ENCODE data around the gene EFHB. TPM values are rescaled to one million over a fixed set of nuclear protein-coding genes. Genes with fewer than 3 reads are reported as not detected.

EFHB gene
- 0.54 TPM for polyA plus RNA-seq (2013, experiment 1 of 2)
- 0.82 TPM for polyA plus RNA-seq (2013, experiment 2 of 2)

- Histone ChIP-seq H3K4me2 (ENCODE audit: low read length, poor library complexity, severe bottlenecking) (no peak within 1 kb of the TSS), H3K9ac (ENCODE audit: low read length) (no peak within 1 kb of the TSS), H2BK120ac (ENCODE audit: low read depth, low read length) (no peak within 1 kb of the TSS), H3K79me1 (replicated peaks; ENCODE audit: low read length, poor library complexity, severe bottlenecking) (no peaks in the 10 kb centered on the region), H3K27ac (ENCODE audit: low read length, poor library complexity, severe bottlenecking) (no peak within 1 kb of the TSS), H3K23ac (ENCODE audit: low read length in 2 of 2) (no peak within 1 kb of the TSS), H3K14ac (ENCODE audit: low read length in 2 of 2) (no peak within 1 kb of the TSS), H2BK12ac (ENCODE audit: low read length in 2 of 2) (no peak within 1 kb of the TSS), H4K91ac (ENCODE audit: low read length) (no peak within 1 kb of the TSS), H2BK15ac (ENCODE audit: low read depth, poor library complexity, severe bottlenecking) (no peak within 1 kb of the TSS), H3K18ac (ENCODE audit: low read depth in 1 of 2, low read length in 2 of 2) (no peak within 1 kb of the TSS), H3K4me1 (ENCODE audit: control insufficient read depth, insufficient read depth, low read depth, low read length) (no peaks in the 10 kb centered on the region), H3K4ac (ENCODE audit: low read depth in 1 of 2, low read length in 2 of 2) (no peak within 1 kb of the TSS), H4K8ac (ENCODE audit: low read length) (no peak within 1 kb of the TSS), H2AFZ (ENCODE audit: low read depth, low read length) (no peak within 1 kb of the TSS), H3K27me3 (ENCODE audit: control insufficient read depth in 1 of 2, insufficient read depth in 1 of 2, low read length in 2 of 2) (peaks cover 0 to 15% of the 10 kb centered on the region in 2 experiments), H2BK5ac (ENCODE audit: low read depth, low read length, poor library complexity, severe bottlenecking) (no peak within 1 kb of the TSS), H3K4me3 (ENCODE audit: insufficient read depth in 1 of 2, low read depth in 1 of 2, low read length in 2 of 2) (no peak within 1 kb of the TSS), H3K9me3 (ENCODE audit: control insufficient read depth, low read length) (no peaks in the 10 kb centered on the region), H2AK5ac (ENCODE audit: low read length, severe bottlenecking) (no peak within 1 kb of the TSS), H3K36me3 (ENCODE audit: control insufficient read depth in 1 of 2, insufficient read depth in 2 of 2, low read depth in 1 of 2, low read length in 2 of 2) (no peaks in the 10 kb centered on the region)
- WGBS, result 22% methylated on average over 5 of the region's 5 CpGs
- peak; percentile 70 for DNase-seq
These were observed at the start of gene EFHB for GRCh38 chr3:19934098-19934566. TSS of gene EFHB (minus strand) at chr3:19934217. CDS start at chr3:19934018, 199 bp downstream.

- H3K23ac ChIP-seq (ENCODE audit: low read length in 2 of 2), result no peak overlapping the region
- no peak overlapping the region for H3K4me2 ChIP-seq (ENCODE audit: low read length, poor library complexity, severe bottlenecking)
- no peak overlapping the region for H2AK5ac ChIP-seq (ENCODE audit: low read length, severe bottlenecking)
- H2BK5ac ChIP-seq (ENCODE audit: low read depth, low read length, poor library complexity, severe bottlenecking), result no peak overlapping the region
- no peak overlapping the region for H3K14ac ChIP-seq (ENCODE audit: low read length in 2 of 2)
- DNase-seq, result no peak
- no peak overlapping the region for H3K27ac ChIP-seq (ENCODE audit: low read length, poor library complexity, severe bottlenecking)
- H3K9ac ChIP-seq (ENCODE audit: low read length), result no peak overlapping the region
- H3K4me1 ChIP-seq (ENCODE audit: control insufficient read depth, insufficient read depth, low read depth, low read length), result no peaks in the 10 kb centered on the region
- H3K9me3 ChIP-seq (ENCODE audit: control insufficient read depth, low read length), result no peaks in the 10 kb centered on the region
- no peak overlapping the region for H3K4me3 ChIP-seq (ENCODE audit: insufficient read depth in 1 of 2, low read depth in 1 of 2, low read length in 2 of 2)
- H3K18ac ChIP-seq (ENCODE audit: low read depth in 1 of 2, low read length in 2 of 2), result no peak overlapping the region
- H4K8ac ChIP-seq (ENCODE audit: low read length), result no peak overlapping the region
- peaks cover 10 to 50% of the 10 kb centered on the region in 2 experiments for H3K36me3 ChIP-seq (ENCODE audit: control insufficient read depth in 1 of 2, insufficient read depth in 2 of 2, low read depth in 1 of 2, low read length in 2 of 2)
- no peak overlapping the region for H4K91ac ChIP-seq (ENCODE audit: low read length)
- no peak overlapping the region for H2AFZ ChIP-seq (ENCODE audit: low read depth, low read length)
- H3K79me1 ChIP-seq (replicated peaks; ENCODE audit: low read length, poor library complexity, severe bottlenecking), result peaks cover 7% of the 10 kb centered on the region
- no peaks in the 10 kb centered on the region for H3K27me3 ChIP-seq (ENCODE audit: control insufficient read depth in 1 of 2, insufficient read depth in 1 of 2, low read length in 2 of 2)
- H2BK12ac ChIP-seq (ENCODE audit: low read length in 2 of 2), result no peak overlapping the region
- no peak overlapping the region for H3K4ac ChIP-seq (ENCODE audit: low read depth in 1 of 2, low read length in 2 of 2)
- no peak overlapping the region for H2BK120ac ChIP-seq (ENCODE audit: low read depth, low read length)
- H2BK15ac ChIP-seq (ENCODE audit: low read depth, poor library complexity, severe bottlenecking), result no peak overlapping the region
- 79% methylated on average over 3 of the region's 3 CpGs for WGBS
These were observed 38.0 kb upstream of the EFHB start for GRCh38 chr3:19972054-19972453.

GRCh38 chr3:19970327-19970726, 36.3 kb upstream of the EFHB start:
- Histone ChIP-seq H3K18ac (ENCODE audit: low read depth in 1 of 2, low read length in 2 of 2) (no peak overlapping the region), H3K27ac (ENCODE audit: low read length, poor library complexity, severe bottlenecking) (peak overlapping the region; percentile 30), H3K9me3 (ENCODE audit: control insufficient read depth, low read length) (no peaks in the 10 kb centered on the region), H2BK120ac (ENCODE audit: low read depth, low read length) (no peak overlapping the region), H3K4me3 (ENCODE audit: insufficient read depth in 1 of 2, low read depth in 1 of 2, low read length in 2 of 2) (no peak overlapping the region), H3K23ac (ENCODE audit: low read length in 2 of 2) (no peak overlapping the region), H3K4me1 (ENCODE audit: control insufficient read depth, insufficient read depth, low read depth, low read length) (no peaks in the 10 kb centered on the region), H2BK5ac (ENCODE audit: low read depth, low read length, poor library complexity, severe bottlenecking) (no peak overlapping the region), H3K79me1 (replicated peaks; ENCODE audit: low read length, poor library complexity, severe bottlenecking) (peaks cover 4% of the 10 kb centered on the region), H3K27me3 (ENCODE audit: control insufficient read depth in 1 of 2, insufficient read depth in 1 of 2, low read length in 2 of 2) (no peaks in the 10 kb centered on the region), H2BK15ac (ENCODE audit: low read depth, poor library complexity, severe bottlenecking) (no peak overlapping the region), H3K4ac (ENCODE audit: low read depth in 1 of 2, low read length in 2 of 2) (no peak overlapping the region), H2BK12ac (ENCODE audit: low read length in 2 of 2) (no peak overlapping the region), H4K91ac (ENCODE audit: low read length) (no peak overlapping the region), H3K36me3 (ENCODE audit: control insufficient read depth in 1 of 2, insufficient read depth in 2 of 2, low read depth in 1 of 2, low read length in 2 of 2) (peaks cover 12 to 43% of the 10 kb centered on the region in 2 experiments), H4K8ac (ENCODE audit: low read length) (no peak overlapping the region), H3K4me2 (ENCODE audit: low read length, poor library complexity, severe bottlenecking) (no peak overlapping the region), H2AK5ac (ENCODE audit: low read length, severe bottlenecking) (no peak overlapping the region), H3K14ac (ENCODE audit: low read length in 2 of 2) (no peak overlapping the region), H2AFZ (ENCODE audit: low read depth, low read length) (no peak overlapping the region), H3K9ac (ENCODE audit: low read length) (no peak overlapping the region)
- no peak for DNase-seq
- 97% methylated on average over 8 of the region's 8 CpGs for WGBS

DNA sequence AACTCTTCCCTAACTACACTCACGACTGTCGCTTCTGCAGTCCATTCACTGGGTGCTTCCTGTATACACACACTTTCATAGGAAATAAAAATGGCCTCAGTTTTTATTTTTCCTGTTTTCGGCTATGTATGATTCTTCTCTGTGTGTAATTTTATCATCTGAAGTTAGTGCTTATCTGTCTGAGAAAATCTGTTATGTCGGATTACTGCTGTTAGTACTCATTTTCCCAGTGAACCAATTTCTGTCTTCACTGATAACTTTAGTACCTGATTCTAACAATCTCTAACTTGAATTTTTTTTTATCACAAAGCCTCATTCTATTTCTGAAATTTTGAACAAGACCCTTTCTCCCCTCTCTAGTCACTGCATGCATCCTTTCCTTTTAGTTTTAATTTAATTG, 33.8 kb upstream of the EFHB start:
- Histone ChIP-seq H2BK120ac (ENCODE audit: low read depth, low read length) (no peak overlapping the region), H3K9me3 (ENCODE audit: control insufficient read depth, low read length) (no peaks in the 10 kb centered on the region), H3K36me3 (ENCODE audit: control insufficient read depth in 1 of 2, insufficient read depth in 2 of 2, low read depth in 1 of 2, low read length in 2 of 2) (peaks cover 16 to 24% of the 10 kb centered on the region in 2 experiments), H3K18ac (ENCODE audit: low read depth in 1 of 2, low read length in 2 of 2) (no peak overlapping the region), H3K4me2 (ENCODE audit: low read length, poor library complexity, severe bottlenecking) (no peak overlapping the region), H2BK12ac (ENCODE audit: low read length in 2 of 2) (no peak overlapping the region), H3K23ac (ENCODE audit: low read length in 2 of 2) (no peak overlapping the region), H4K91ac (ENCODE audit: low read length) (no peak overlapping the region), H3K27me3 (ENCODE audit: control insufficient read depth in 1 of 2, insufficient read depth in 1 of 2, low read length in 2 of 2) (no peaks in the 10 kb centered on the region), H3K4ac (ENCODE audit: low read depth in 1 of 2, low read length in 2 of 2) (no peak overlapping the region), H2AFZ (ENCODE audit: low read depth, low read length) (no peak overlapping the region), H2BK15ac (ENCODE audit: low read depth, poor library complexity, severe bottlenecking) (no peak overlapping the region), H3K14ac (ENCODE audit: low read length in 2 of 2) (no peak overlapping the region), H4K8ac (ENCODE audit: low read length) (no peak overlapping the region), H2AK5ac (ENCODE audit: low read length, severe bottlenecking) (no peak overlapping the region), H3K4me1 (ENCODE audit: control insufficient read depth, insufficient read depth, low read depth, low read length) (no peaks in the 10 kb centered on the region), H3K4me3 (ENCODE audit: insufficient read depth in 1 of 2, low read depth in 1 of 2, low read length in 2 of 2) (no peak overlapping the region), H3K9ac (ENCODE audit: low read length) (no peak overlapping the region), H2BK5ac (ENCODE audit: low read depth, low read length, poor library complexity, severe bottlenecking) (no peak overlapping the region), H3K27ac (ENCODE audit: low read length, poor library complexity, severe bottlenecking) (no peak overlapping the region), H3K79me1 (replicated peaks; ENCODE audit: low read length, poor library complexity, severe bottlenecking) (no peaks in the 10 kb centered on the region)
- DNase-seq, result no peak
- WGBS, result 91% methylated on average over 3 of the region's 4 CpGs

Measured in mesenchymal stem cell (in vitro differentiated cells and primary cell).